GM18870 (cell line): ENCODE results near the gene PHKB.
"Not testable (repeated sequence)": the region's sequence is repeated elsewhere in the genome, so short reads cannot be mapped to it uniquely, and the experiment has no call there.

ENCODE experiments used
- ATAC-seq: cut with Tn5 transposase; IDR thresholded peaks from one replicate; pipeline ENCODE4 v1.9.1; 2021; ENCODE audit warnings: moderate library complexity; ENCODE audit not compliant: unreplicated experiment

PHKB gene

GRCh38 chr16:47468070-47468689 is 7.0 kb downstream of the PHKB start:
- not testable (repeated sequence) for ATAC-seq

GRCh38 chr16:47469227-47469626 is 8.1 kb downstream of the PHKB start:
- no peak for ATAC-seq

- ATAC-seq: no peak
Measured at GRCh38 chr16:47470211-47470610, 9.1 kb downstream of the PHKB start.

GRCh38 chr16:47470810-47471209 is 9.7 kb downstream of the PHKB start:
- ATAC-seq: no peak

GRCh38 chr16:47473004-47473403 is 11.9 kb downstream of the PHKB start:
- ATAC-seq: not testable (repeated sequence)

GRCh38 chr16:47473792-47474191 is 12.7 kb downstream of the PHKB start:
- ATAC-seq: no peak

- ATAC-seq: no peak
Measured at GRCh38 chr16:47475786-47476185, 14.7 kb downstream of the PHKB start.

- ATAC-seq: no peak
Measured at GRCh38 chr16:47476654-47477345, 15.7 kb downstream of the PHKB start.

GRCh38 chr16:47477679-47478078 is 16.5 kb downstream of the PHKB start:
- ATAC-seq: no peak

GRCh38 chr16:47480410-47480809 is 19.3 kb downstream of the PHKB start:
- ATAC-seq: no peak

- no peak for ATAC-seq
Measured at GRCh38 chr16:47481698-47482374, 20.7 kb downstream of the PHKB start.

- no peak for ATAC-seq
Measured at GRCh38 chr16:47483616-47484015, 22.5 kb downstream of the PHKB start.

GRCh38 chr16:47486856-47487255 is 25.7 kb downstream of the PHKB start:
- ATAC-seq: peak; percentile 78

GRCh38 chr16:47488051-47488450 is 26.9 kb downstream of the PHKB start:
- ATAC-seq: no peak

- ATAC-seq: no peak
Measured at GRCh38 chr16:47490471-47490870, 29.3 kb downstream of the PHKB start.

- no peak for ATAC-seq
Measured at GRCh38 chr16:47492036-47492427, 30.9 kb downstream of the PHKB start.

GRCh38 chr16:47492428-47493377 is 31.6 kb downstream of the PHKB start:
- ATAC-seq: peak; percentile 65

GRCh38 chr16:47493381-47494337 is 32.5 kb downstream of the PHKB start:
- ATAC-seq: peak; percentile 59

- ATAC-seq: no peak
Measured at GRCh38 chr16:47499080-47499699, 38.1 kb downstream of the PHKB start.
